HepG2 (cell line): ENCODE results near the gene PHF3. TPM values are rescaled to one million over a fixed set of nuclear protein-coding genes. Genes with fewer than 3 reads are reported as not detected.

ENCODE experiments used
- ETV5 ChIP-seq: IDR thresholded peaks from 2 replicates; pipeline ENCODE4 v1.6.1; 2018; ENCODE audit warnings: missing biosample characterization, missing genetic modification reagents, inconsistent platforms, borderline replicate concordance
- GATAD1 ChIP-seq: IDR thresholded peaks from 2 replicates; pipeline ENCODE4 v1.6.1; 2016; ENCODE audit warnings: missing genetic modification reagents, missing compliant biosample characterization
- GATAD2A ChIP-seq: IDR thresholded peaks from 2 replicates; pipeline ENCODE4 v1.6.1; 2016
- MZF1 ChIP-seq: sonication (generic); formaldehyde crosslinking; IDR thresholded peaks from 2 replicates; pipeline ENCODE4 v1.8.1; 2023; ENCODE audit warnings: mild to moderate bottlenecking, missing genetic modification reagents, borderline replicate concordance
- NFKBIZ ChIP-seq: IDR thresholded peaks from 2 replicates; pipeline ENCODE4 v1.6.1; 2018; ENCODE audit warnings: missing genetic modification reagents, missing compliant biosample characterization
- SYNCRIP ChIP-seq: fragments of 200-400 bp; formaldehyde crosslinking; IDR thresholded peaks from 2 replicates; pipeline ENCODE4 v1.6.1; 2018; ENCODE audit warnings: mild to moderate bottlenecking, low read depth, low read length; ENCODE audit not compliant: insufficient read depth
- polyA plus RNA-seq, 8 experiments: library from polyadenylated mRNA; depleted of rRNA in 3 of 8; stranded (reverse) in 7 of 8; unstranded in 1 of 8; fragments of >200 nt; fragmentation: Illumina TruSeq in 4 of 8; extraction: Trizol in 4 of 8; gene quantifications; 2 replicates each; pipeline versions ENCODE4 v1.2.1 to v1.2.3, GENCODE V29; 2011 to 2016; ENCODE audit warnings: low read depth in 4 of 8, missing spikeins in 1 of 8, mixed read lengths in 1 of 8; ENCODE audit not compliant: insufficient read depth in 1 of 8
- total RNA-seq, 5 experiments: library from RNA; depleted of rRNA; stranded (reverse); fragments of >200 nt; fragmentation: Illumina TruSeq; extraction: Trizol; gene quantifications; 2 replicates each; pipeline ENCODE4 v1.2.3, GENCODE V29; 2016; ENCODE audit warnings: low read depth in 1 of 5
- TF ChIP-seq, protein P1 (sequence below): sonication (generic); formaldehyde crosslinking; IDR thresholded peaks from 2 replicates; pipeline ENCODE4 v1.5.1; 2020; ENCODE audit warnings: mild to moderate bottlenecking, missing genetic modification reagents, borderline replicate concordance
- TF ChIP-seq, protein P2 (sequence below): sonication (generic); formaldehyde crosslinking; IDR thresholded peaks from 2 replicates; pipeline ENCODE4 v1.5.0; 2020; ENCODE audit warnings: mild to moderate bottlenecking, missing genetic modification reagents, moderate library complexity
- TF ChIP-seq, protein P3 (sequence below): sonication (generic); formaldehyde crosslinking; IDR thresholded peaks from 2 replicates; pipeline ENCODE4 v1.4.0; 2020; ENCODE audit warnings: missing genetic modification reagents, borderline replicate concordance
- TF ChIP-seq, protein P4 (sequence below), 2 experiments: fragments of 450-650 bp in 1 of 2; sonication (generic) in 1 of 2; formaldehyde crosslinking in 1 of 2; IDR thresholded peaks; 2 replicates each; pipeline versions ENCODE4 v1.6.1 to v1.8.0; 2016 to 2022; ENCODE audit warnings: antibody characterized with exemption in 1 of 2, mild to moderate bottlenecking in 1 of 2, missing genetic modification reagents in 1 of 2
- TF ChIP-seq, protein P5 (sequence below): IDR thresholded peaks from 2 replicates; pipeline ENCODE4 v1.6.1; 2016; ENCODE audit warnings: low read depth, control low read depth

PHF3 gene
- total and polyA plus RNA-seq, 2 of the 13 experiments (the other 11 are each of a cell fraction or from before 2014, with no cell fraction given) = 19.8 to 70.4 TPM

DNA sequence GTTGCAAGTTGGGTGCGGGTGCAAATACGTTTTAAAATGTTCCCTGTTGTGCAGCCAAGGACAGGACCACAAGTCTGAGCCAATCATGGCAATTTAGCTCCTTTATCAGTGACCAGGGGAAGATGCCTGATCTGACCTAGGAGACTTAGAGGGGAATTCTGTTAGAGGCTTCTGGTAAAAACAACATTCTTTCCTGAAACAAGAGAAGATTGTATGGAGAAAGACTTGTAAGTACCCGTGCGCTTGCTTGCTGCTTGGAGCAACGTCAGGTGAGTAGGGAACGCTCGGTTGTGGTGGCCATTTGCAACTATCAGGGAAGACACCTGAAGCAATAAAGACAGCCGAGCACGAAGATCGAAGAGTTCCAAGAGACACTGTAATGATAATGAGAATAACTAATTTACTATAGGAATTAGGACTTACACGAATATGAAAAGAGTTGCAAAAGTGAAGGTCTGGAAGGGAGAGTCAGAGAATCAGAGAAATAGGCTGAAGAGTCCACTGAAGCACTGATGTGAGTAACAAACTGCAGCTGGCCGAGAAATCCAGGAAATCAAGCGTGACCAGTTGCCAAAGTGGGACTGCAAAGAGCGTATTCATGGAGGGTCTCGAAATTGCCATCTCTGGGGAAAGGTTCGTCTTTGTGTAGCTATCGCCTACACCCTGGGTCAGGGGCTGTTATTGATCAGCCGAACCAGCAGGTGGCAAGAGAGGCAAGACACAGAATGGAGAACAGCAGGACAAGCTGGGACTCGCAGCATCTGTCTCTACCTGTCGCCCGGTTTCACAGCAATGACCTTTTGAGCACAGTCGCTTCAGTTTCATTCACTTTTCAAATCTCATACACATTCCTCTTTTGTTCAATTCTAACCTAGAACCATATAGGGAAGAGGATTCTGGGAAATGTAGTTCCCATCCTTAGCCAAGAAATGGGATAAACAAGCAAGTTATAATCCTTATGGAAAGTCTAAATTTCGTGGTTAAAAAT, 37.3 kb upstream of the PHF3 start (continued):
- peak; percentile 10; the same call in 1 of the 2 replicates for TF ChIP-seq NFKBIZ (CRISPR knock-in tag)
- TF ChIP-seq GATAD2A (CRISPR knock-in tag) = peak; percentile 77
- TF ChIP-seq, protein P1, sequence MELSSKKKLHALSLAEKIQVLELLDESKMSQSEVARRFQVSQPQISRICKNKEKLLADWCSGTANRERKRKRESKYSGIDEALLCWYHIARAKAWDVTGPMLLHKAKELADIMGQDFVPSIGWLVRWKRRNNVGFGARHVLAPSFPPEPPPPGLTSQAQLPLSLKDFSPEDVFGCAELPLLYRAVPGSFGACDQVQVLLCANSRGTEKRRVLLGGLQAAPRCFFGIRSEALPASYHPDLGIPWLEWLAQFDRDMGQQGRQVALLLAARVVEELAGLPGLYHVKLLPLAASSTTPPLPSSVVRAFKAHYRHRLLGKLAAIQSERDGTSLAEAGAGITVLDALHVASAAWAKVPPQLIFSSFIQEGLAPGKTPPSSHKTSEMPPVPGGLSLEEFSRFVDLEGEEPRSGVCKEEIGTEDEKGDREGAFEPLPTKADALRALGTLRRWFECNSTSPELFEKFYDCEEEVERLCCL = no peak
- peak; percentile 65; the same call in 1 of the 2 replicates for TF ChIP-seq GATAD1 (CRISPR knock-in tag)
- TF ChIP-seq, protein P2, sequence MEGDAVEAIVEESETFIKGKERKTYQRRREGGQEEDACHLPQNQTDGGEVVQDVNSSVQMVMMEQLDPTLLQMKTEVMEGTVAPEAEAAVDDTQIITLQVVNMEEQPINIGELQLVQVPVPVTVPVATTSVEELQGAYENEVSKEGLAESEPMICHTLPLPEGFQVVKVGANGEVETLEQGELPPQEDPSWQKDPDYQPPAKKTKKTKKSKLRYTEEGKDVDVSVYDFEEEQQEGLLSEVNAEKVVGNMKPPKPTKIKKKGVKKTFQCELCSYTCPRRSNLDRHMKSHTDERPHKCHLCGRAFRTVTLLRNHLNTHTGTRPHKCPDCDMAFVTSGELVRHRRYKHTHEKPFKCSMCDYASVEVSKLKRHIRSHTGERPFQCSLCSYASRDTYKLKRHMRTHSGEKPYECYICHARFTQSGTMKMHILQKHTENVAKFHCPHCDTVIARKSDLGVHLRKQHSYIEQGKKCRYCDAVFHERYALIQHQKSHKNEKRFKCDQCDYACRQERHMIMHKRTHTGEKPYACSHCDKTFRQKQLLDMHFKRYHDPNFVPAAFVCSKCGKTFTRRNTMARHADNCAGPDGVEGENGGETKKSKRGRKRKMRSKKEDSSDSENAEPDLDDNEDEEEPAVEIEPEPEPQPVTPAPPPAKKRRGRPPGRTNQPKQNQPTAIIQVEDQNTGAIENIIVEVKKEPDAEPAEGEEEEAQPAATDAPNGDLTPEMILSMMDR (CRISPR knock-in tag) = peak; percentile 98
- TF ChIP-seq, protein P3, sequence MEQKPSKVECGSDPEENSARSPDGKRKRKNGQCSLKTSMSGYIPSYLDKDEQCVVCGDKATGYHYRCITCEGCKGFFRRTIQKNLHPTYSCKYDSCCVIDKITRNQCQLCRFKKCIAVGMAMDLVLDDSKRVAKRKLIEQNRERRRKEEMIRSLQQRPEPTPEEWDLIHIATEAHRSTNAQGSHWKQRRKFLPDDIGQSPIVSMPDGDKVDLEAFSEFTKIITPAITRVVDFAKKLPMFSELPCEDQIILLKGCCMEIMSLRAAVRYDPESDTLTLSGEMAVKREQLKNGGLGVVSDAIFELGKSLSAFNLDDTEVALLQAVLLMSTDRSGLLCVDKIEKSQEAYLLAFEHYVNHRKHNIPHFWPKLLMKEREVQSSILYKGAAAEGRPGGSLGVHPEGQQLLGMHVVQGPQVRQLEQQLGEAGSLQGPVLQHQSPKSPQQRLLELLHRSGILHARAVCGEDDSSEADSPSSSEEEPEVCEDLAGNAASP (CRISPR knock-in tag) = peak; percentile 43; the same call in 1 of the 2 replicates
- TF ChIP-seq SYNCRIP = no peak
- peak; percentile 15; the same call in 1 of the 2 replicates for TF ChIP-seq ETV5 (CRISPR knock-in tag)
- TF ChIP-seq, protein P4, sequence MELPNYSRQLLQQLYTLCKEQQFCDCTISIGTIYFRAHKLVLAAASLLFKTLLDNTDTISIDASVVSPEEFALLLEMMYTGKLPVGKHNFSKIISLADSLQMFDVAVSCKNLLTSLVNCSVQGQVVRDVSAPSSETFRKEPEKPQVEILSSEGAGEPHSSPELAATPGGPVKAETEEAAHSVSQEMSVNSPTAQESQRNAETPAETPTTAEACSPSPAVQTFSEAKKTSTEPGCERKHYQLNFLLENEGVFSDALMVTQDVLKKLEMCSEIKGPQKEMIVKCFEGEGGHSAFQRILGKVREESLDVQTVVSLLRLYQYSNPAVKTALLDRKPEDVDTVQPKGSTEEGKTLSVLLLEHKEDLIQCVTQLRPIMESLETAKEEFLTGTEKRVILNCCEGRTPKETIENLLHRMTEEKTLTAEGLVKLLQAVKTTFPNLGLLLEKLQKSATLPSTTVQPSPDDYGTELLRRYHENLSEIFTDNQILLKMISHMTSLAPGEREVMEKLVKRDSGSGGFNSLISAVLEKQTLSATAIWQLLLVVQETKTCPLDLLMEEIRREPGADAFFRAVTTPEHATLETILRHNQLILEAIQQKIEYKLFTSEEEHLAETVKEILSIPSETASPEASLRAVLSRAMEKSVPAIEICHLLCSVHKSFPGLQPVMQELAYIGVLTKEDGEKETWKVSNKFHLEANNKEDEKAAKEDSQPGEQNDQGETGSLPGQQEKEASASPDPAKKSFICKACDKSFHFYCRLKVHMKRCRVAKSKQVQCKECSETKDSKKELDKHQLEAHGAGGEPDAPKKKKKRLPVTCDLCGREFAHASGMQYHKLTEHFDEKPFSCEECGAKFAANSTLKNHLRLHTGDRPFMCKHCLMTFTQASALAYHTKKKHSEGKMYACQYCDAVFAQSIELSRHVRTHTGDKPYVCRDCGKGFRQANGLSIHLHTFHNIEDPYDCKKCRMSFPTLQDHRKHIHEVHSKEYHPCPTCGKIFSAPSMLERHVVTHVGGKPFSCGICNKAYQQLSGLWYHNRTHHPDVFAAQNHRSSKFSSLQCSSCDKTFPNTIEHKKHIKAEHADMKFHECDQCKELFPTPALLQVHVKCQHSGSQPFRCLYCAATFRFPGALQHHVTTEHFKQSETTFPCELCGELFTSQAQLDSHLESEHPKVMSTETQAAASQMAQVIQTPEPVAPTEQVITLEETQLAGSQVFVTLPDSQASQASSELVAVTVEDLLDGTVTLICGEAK (IDR thresholded peaks at IDR 0.05) = no peak
- TF ChIP-seq, protein P4 (CRISPR knock-in tag; IDR thresholded peaks at IDR 0.05) = 0 out of 2 replicates have a peak, but pooled peaks have one; percentile 48
- no peak for TF ChIP-seq MZF1
- TF ChIP-seq, protein P5, sequence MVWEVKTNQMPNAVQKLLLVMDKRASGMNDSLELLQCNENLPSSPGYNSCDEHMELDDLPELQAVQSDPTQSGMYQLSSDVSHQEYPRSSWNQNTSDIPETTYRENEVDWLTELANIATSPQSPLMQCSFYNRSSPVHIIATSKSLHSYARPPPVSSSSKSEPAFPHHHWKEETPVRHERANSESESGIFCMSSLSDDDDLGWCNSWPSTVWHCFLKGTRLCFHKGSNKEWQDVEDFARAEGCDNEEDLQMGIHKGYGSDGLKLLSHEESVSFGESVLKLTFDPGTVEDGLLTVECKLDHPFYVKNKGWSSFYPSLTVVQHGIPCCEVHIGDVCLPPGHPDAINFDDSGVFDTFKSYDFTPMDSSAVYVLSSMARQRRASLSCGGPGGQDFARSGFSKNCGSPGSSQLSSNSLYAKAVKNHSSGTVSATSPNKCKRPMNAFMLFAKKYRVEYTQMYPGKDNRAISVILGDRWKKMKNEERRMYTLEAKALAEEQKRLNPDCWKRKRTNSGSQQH (CRISPR knock-in tag) = peak; percentile 93
